Uterus (tissue), 4 donors: ENCODE measurements around the gene HEY2. TPM values are rescaled to one million over a fixed set of nuclear protein-coding genes. Genes with fewer than 3 reads are reported as not detected.

ENCODE experiments used
- DNase-seq, 2 donors: peaks; one replicate each; pipeline ENCODE4 v3.0.0-alpha.2; 2019 to 2020
- H3K27ac ChIP-seq, 2 donors: fragments of 200-600 bp; sonication (generic); 1 replicate in 1 of 2; 2 replicates in 1 of 2; pipeline ENCODE4 v1.5.1; 2016 to 2018
- H3K27me3 ChIP-seq, 2 donors: fragments of 200-600 bp; sonication (generic); one replicate each; pipeline ENCODE4 v1.5.1; 2018 to 2019; ENCODE audit warnings: control low read depth in 1 of 2
- H3K36me3 ChIP-seq, 2 donors: fragments of 200-600 bp; sonication (generic); one replicate each; pipeline ENCODE4 v1.5.1; 2019; ENCODE audit warnings: control low read depth in 1 of 2
- H3K4me1 ChIP-seq, 2 donors: fragments of 200-600 bp; sonication (generic); one replicate each; pipeline ENCODE4 v1.5.1; 2018 to 2019; ENCODE audit warnings: control low read depth in 1 of 2
- H3K4me3 ChIP-seq, 2 donors: fragments of 200-600 bp; sonication (generic); 1 replicate in 1 of 2; 2 replicates in 1 of 2; pipeline ENCODE4 v1.5.1; 2018 to 2019; ENCODE audit warnings: mild to moderate bottlenecking in 1 of 2
- H3K9me3 ChIP-seq, 2 donors: fragments of 200-600 bp; sonication (generic); one replicate each; pipeline ENCODE4 v1.5.1; 2019; ENCODE audit warnings: control low read depth in 1 of 2
- POLR2A ChIP-seq, 2 donors: fragments of 450-650 bp; IDR thresholded peaks; one replicate each; pipeline ENCODE4 v1.6.1; 2016; ENCODE audit warnings: antibody characterized with exemption in 2 of 2, mild to moderate bottlenecking in 1 of 2, moderate library complexity in 1 of 2
- intact Hi-C: fragments of 100-400 bp; cut with DNase I; formaldehyde crosslinking; loops from one replicate; pipeline ENCODE4 v1.15.1; 2023; ENCODE audit warnings: low total_unique reads
- total RNA-seq, 4 donors: library from RNA; depleted of rRNA in 3 of 4; stranded (reverse); fragments of >200 nt in 3 of 4; gene quantifications; one replicate each; pipeline versions ENCODE4 v1.1.0 to v1.2.4, GENCODE V29; 2014 to 2023
- TF ChIP-seq, protein P1 (sequence below), 4 experiments: fragments of 200-600 bp in 2 of 4; fragments of 450-650 bp in 2 of 4; sonication (generic) in 2 of 4; IDR thresholded peaks; one replicate each; pipeline ENCODE4 v1.5.1; 2016 to 2019; ENCODE audit warnings: antibody characterized with exemption in 4 of 4, mild to moderate bottlenecking in 2 of 4, moderate library complexity in 1 of 4
- donor health status: DM: yes; HTN: yes; CAD: no.

Gene HEY2
- total RNA-seq, 4 donors from 2014 or later = under 0.01 to 9.3 (median 6.9) TPM

DNA sequence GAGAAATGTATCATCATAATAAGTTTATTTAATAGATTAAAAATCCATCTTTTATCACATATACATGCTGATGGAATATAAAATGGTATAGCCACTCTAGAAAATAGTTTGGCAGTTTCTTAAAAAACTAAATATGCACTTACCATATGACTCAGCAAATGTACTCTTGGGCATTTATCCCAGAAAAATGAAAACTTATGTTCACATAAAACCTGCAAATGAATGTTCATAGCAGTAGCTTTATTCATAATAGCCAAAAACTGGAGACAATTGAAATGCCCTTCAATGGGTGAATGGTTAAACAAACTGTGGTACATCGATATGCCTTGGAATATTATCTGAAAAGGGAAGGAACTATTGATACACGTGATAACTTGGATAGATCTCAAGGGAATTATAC lies 34.9 kb downstream of the HEY2 start:
- H3K27ac ChIP-seq = no peak overlapping the region
- DNase-seq = no peak
- H3K4me1 ChIP-seq = peaks cover 0 to 5% of the 10 kb centered on the region in 2 donors
- no peaks in the 10 kb centered on the region for H3K27me3 ChIP-seq
- H3K36me3 ChIP-seq = no peaks in the 10 kb centered on the region
- no peaks in the 10 kb centered on the region for H3K9me3 ChIP-seq
- TF ChIP-seq POLR2A (IDR thresholded peaks at IDR 0.05) = no peak
- TF ChIP-seq, protein P1, sequence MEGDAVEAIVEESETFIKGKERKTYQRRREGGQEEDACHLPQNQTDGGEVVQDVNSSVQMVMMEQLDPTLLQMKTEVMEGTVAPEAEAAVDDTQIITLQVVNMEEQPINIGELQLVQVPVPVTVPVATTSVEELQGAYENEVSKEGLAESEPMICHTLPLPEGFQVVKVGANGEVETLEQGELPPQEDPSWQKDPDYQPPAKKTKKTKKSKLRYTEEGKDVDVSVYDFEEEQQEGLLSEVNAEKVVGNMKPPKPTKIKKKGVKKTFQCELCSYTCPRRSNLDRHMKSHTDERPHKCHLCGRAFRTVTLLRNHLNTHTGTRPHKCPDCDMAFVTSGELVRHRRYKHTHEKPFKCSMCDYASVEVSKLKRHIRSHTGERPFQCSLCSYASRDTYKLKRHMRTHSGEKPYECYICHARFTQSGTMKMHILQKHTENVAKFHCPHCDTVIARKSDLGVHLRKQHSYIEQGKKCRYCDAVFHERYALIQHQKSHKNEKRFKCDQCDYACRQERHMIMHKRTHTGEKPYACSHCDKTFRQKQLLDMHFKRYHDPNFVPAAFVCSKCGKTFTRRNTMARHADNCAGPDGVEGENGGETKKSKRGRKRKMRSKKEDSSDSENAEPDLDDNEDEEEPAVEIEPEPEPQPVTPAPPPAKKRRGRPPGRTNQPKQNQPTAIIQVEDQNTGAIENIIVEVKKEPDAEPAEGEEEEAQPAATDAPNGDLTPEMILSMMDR (IDR thresholded peaks at IDR 0.05) = no peak
- no peak overlapping the region for H3K4me3 ChIP-seq
- intact Hi-C loops = no loop called here

DNA sequence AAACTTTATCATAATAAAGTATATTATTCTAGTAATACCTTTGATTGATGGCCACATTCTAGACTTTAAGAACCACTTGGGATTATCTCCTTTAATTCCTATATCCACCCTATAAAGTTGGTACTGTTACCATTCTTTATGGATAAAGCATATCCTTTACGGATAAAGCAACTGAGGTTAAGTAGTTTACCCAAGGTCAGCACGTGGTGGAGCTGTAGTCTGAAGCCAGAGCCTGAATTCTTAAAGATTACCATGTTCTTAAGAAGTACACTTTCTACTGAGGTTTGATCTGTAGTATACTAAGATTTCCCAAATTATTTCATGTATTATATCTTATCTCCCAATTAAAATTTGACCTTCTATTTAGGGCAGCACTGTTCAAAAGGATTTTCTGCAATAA lies 38.4 kb downstream of the HEY2 start:
- Histone ChIP-seq H3K9me3 (no peaks in the 10 kb centered on the region), H3K27me3 (no peaks in the 10 kb centered on the region), H3K4me3 (no peak overlapping the region), H3K27ac (no peak overlapping the region), H3K36me3 (no peaks in the 10 kb centered on the region), H3K4me1 (no peaks in the 10 kb centered on the region)
- TF ChIP-seq, protein P1 (IDR thresholded peaks at IDR 0.05) = peak in 2 of 4 experiments; percentile 27 to 43
- no peak for TF ChIP-seq POLR2A (IDR thresholded peaks at IDR 0.05)
- DNase-seq = no peak
- intact Hi-C loops = no loop called here

DNA sequence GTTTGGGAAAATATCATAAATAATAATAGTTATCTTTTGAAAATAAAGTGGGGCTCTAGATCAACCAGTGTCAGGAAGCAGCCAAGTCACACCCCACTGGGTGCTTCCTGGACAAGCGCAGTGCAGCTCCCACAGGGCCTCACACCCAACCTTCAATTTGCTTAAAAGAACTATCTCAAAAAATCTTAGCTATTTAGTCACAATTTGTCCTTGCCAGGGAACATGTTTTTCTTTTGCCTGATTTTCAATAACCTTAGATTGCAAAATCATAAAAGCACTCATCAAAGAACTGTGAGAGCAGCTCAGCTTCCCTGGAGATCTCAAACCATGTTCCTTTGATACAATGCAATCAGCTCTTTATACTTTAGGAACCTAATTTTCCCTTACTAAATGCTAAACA lies 39.7 kb downstream of the HEY2 start:
- Histone ChIP-seq H3K36me3 (no peaks in the 10 kb centered on the region), H3K27me3 (no peaks in the 10 kb centered on the region), H3K4me3 (no peak overlapping the region), H3K27ac (peak overlapping the region; percentile 98 to 99), H3K9me3 (no peaks in the 10 kb centered on the region), H3K4me1 (no peaks in the 10 kb centered on the region)
- DNase-seq = no peak
- intact Hi-C loops = no loop called here
- TF ChIP-seq, protein P1 (IDR thresholded peaks at IDR 0.05) = no peak
- TF ChIP-seq POLR2A (IDR thresholded peaks at IDR 0.05) = no peak

DNA sequence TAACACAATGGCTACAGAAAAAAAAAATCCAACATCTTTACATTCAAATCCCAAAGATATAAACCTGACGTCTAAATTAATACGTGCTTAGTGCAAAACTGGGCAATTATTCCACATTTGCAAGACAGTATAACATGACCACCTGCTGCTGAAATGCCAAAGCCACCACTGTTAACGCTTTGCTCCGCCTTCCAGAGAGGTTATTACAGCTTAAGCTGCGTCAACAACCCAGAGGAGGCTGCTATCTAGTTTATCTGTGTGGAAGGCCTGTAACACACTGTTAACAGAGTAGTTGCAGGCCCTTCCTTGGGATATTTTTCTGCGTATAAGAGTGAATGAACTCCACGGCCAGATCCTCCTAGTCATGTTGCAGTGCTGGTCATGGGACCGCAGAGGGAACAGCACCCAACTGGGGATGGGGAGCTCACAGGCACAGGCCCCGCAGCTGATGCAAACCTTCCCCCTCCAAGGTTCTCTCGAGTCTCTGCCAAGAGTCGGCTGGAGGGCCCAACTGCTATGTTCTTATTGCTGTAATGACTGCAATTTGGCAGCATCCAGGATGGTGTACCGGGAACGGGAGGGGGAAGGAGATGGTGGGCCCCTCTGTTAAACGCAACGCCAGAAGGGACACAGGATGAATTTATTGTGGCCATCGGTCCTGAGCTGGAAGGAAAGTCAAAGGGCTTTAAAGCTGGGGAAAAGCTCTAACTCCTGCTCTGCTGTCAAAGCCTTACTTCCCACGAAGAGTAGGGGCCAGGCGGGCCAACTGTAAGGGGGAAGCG lies 40.3 kb downstream of the HEY2 start:
- intact Hi-C loops = no loop called here
- no peaks in the 10 kb centered on the region for H3K9me3 ChIP-seq
- H3K27ac ChIP-seq = peak overlapping the region; percentile 98 to 99
- H3K36me3 ChIP-seq = no peaks in the 10 kb centered on the region
- no peaks in the 10 kb centered on the region for H3K4me1 ChIP-seq
- peak overlapping the region; percentile 66 to 79 for H3K4me3 ChIP-seq
- TF ChIP-seq, protein P1 (IDR thresholded peaks at IDR 0.05) = no peak
- peak in 1 of 2 donors; percentile 20 for TF ChIP-seq POLR2A (IDR thresholded peaks at IDR 0.05)
- no peaks in the 10 kb centered on the region for H3K27me3 ChIP-seq
- DNase-seq = peak; percentile 65 to 67

DNA sequence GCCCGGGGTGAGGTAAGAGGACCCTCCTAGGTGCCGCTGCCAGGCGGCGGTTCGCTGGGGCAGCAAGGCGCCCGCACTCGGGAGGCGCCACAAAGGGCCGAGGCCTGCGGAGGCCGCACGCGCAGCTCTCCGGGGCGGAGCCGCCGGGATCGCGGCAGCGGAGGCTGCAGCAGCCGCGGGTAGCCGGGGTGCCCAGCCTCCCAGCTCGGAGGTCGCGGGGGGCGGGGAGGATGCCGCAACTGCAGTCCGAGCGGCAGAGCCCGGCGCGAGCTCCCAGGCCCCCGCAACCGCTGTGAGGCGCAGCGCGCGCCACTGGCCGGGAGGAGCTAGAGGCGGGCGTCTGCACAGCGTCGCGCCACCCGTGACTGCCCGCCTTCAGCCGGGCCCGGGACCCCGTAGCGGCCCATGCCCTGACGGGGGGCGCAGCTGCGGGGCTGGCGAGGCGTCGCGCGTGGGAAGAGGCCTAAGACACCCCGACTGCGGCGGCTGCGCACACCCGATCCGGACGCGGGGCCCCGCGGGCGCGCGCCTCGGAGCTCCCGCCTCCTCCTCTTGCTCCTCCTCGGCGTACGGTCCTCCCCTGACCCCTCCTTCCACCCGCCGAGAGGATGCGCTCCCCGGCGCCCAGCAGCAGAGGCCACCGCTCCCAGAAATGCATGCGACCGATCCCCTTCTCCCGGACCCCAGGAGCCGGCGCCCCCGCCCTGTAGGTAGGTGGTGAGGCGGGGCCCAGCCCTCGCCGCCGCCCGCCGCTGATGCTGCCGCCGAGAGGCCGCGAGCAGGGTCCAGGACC lies 41.1 kb downstream of the HEY2 start, which contains the start of gene NCOA7:
Gene NCOA7 (plus strand): TSS at position 603 of the 793 bp plus-strand sequence. CDS start 24,395 bp downstream, outside the sequence.
- Histone ChIP-seq H3K27ac (peak within 1 kb of the TSS; percentile 98 to 99), H3K9me3 (no peaks in the 10 kb centered on the region), H3K36me3 (no peaks in the 10 kb centered on the region), H3K4me1 (no peaks in the 10 kb centered on the region), H3K27me3 (no peaks in the 10 kb centered on the region), H3K4me3 (peak within 1 kb of the TSS; percentile 66 to 79)
- TF ChIP-seq, protein P1 (IDR thresholded peaks at IDR 0.05) = peak in 2 of 4 experiments; percentile 9 to 16
- TF ChIP-seq POLR2A (IDR thresholded peaks at IDR 0.05) = peak; percentile 89 to 93
- intact Hi-C loops = no loop called here
- peak; percentile 78 to 85 for DNase-seq
